ENCODE results near the gene ZBTB17. TPM values are rescaled to one million over a fixed set of nuclear protein-coding genes. Genes with fewer than 3 reads are reported as not detected.

The ZBTB17 gene
- total and polyA plus RNA-seq, 10 of the 15 experiments (the other 5 are each of a cell fraction or from before 2014, with no cell fraction given) = 0.87 to 59.4 (median 38.7) TPM

DNA sequence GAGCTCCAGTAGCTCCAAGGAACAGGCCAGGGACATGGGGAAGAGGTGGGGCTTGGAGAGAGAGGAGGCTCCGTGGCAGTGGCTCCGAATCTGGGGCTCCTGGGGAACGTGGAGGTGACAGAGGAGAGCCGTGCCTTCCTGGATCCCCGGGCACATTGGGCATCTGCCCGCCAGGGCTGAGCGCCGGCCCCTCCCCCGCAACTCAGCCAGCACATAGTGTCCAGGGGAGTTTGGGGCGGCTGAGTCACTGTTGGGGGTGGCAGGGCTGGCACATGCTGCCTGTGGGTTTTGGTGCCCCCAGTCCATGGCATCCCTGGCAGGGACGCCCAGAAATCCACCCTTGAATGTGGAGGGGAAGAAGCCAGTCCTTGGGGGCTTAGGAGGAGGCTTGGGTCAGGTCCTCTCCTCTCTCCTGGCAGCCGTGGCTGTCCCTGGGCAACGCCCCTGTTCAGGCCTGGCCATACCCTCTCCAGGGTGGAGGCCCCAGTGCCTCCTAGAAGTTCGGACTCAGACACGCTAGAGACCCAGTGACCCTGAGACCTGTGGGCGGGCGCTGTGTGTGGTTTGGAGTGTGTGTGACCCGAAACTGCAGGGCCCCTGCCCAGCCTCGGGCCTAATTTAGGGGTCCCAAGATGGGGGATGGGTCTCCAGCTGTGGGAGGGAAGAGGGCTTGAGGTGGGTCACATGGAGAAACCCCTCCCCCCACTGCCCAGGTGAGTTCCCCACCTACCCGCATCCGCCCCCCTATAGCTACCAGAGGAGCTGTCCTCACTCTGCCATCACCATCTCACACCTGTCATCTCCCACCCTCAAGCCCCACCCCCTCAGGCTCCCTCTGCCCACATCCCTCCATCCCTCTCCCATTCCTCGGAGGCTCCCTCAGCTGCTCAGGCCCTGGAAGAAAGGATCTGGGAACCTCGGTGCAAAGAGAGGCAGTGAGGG lies 40.3 kb upstream of the ZBTB17 start:
- ChIA-PET CTCF (interaction anchor here (1.3 to 6.4 kb wide), 2 partner anchors 8 to 39 kb away, joined by 3 to 36 read pairs; no protein-coding TSS in a partner anchor), SMC1A (ENCODE audit: uncharacterized antibody, unreplicated experiment) (no interaction called here), RAD21 (ENCODE audit: unreplicated experiment) (interaction anchor here (1.0 kb wide), 1 partner anchor 41 kb away, joined by 5 read pairs; no protein-coding TSS in a partner anchor), POLR2A (interaction anchor here (0.6 kb wide), 3 partner anchors 11 to 600 kb away, joined by 3 to 7 read pairs (median 5); no protein-coding TSS in a partner anchor)
- BruUV-seq (replicated peaks) = no TSS peak
- intact Hi-C loops (cut with micrococcal nuclease; ENCODE audit: unreplicated experiment) = no loop called here
- H3K4me2 ChIP-seq (ENCODE audit: control insufficient read depth, insufficient read depth) = peak overlapping the region; percentile 25; the same call in 1 of the 2 replicates
- no peaks in the 10 kb centered on the region for H4K20me1 ChIP-seq (ENCODE audit: control insufficient read depth, insufficient read depth)
- H3K79me2 ChIP-seq (ENCODE audit: control insufficient read depth, insufficient read depth, low read length) = no peaks in the 10 kb centered on the region
- no peak overlapping the region for H3K4me3 ChIP-seq
- in situ Hi-C loops (cut with MboI) = no loop called here
- FAIRE-seq (no peak), ATAC-seq (0 out of 3 replicates have a peak, but pooled peaks have one; percentile 10), DNase-seq (ENCODE audit: low read depth, low spot score) (no peak)
- no peaks in the 10 kb centered on the region for H3K36me3 ChIP-seq (ENCODE audit: control insufficient read depth in 2 of 2, insufficient read depth in 2 of 2, low read length in 1 of 2)
- H3K27ac ChIP-seq (ENCODE audit: control insufficient read depth, insufficient read depth) = no peak overlapping the region
- no peak overlapping the region for H3K9ac ChIP-seq (ENCODE audit: control insufficient read depth, insufficient read depth, low read length)
- peaks cover 33% of the 10 kb centered on the region for H3K4me1 ChIP-seq (ENCODE audit: control insufficient read depth, insufficient read depth, low read length)
- WGBS (ENCODE audit: insufficient coverage, insufficient replicate concordance, low lambda C conversion rate, missing lambda C conversion rate) = 32% methylated on average over 21 of the region's 23 CpGs
- no peaks in the 10 kb centered on the region; a peak in 1 of 4 replicates for H3K27me3 ChIP-seq (replicated peaks in 1 of 2; ENCODE audit: control insufficient read depth in 2 of 2, insufficient read depth in 2 of 2, low read length in 1 of 2)
- H2AFZ ChIP-seq (ENCODE audit: control insufficient read depth, low read depth, low read length) = no peak overlapping the region
- no peaks in the 10 kb centered on the region for H3K9me3 ChIP-seq (replicated peaks; ENCODE audit: control insufficient read depth, insufficient read depth, low read length)
- TF ChIP-seq ASH2L (IDR thresholded peaks at IDR 0.05; ENCODE audit: borderline replicate concordance, low read depth) = no peak
- no peak for TF ChIP-seq RBBP5 (conservative IDR thresholded peaks at IDR 0.05)
- TF ChIP-seq CHD1 (IDR thresholded peaks at IDR 0.05; ENCODE audit: low read depth, low read length) = no peak
- no peak for TF ChIP-seq SMARCA5 (IDR thresholded peaks at IDR 0.05)
- TF ChIP-seq, protein P1, sequence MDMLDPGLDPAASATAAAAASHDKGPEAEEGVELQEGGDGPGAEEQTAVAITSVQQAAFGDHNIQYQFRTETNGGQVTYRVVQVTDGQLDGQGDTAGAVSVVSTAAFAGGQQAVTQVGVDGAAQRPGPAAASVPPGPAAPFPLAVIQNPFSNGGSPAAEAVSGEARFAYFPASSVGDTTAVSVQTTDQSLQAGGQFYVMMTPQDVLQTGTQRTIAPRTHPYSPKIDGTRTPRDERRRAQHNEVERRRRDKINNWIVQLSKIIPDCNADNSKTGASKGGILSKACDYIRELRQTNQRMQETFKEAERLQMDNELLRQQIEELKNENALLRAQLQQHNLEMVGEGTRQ (IDR thresholded peaks at IDR 0.05; ENCODE audit: borderline replicate concordance, low read depth, low read length) = no peak
- TF ChIP-seq CBFB (IDR thresholded peaks at IDR 0.05; ENCODE audit: low read depth) = no peak
- no peak for TF ChIP-seq KDM1A (IDR thresholded peaks at IDR 0.05; ENCODE audit: borderline replicate concordance)
- TF ChIP-seq BHLHE40 (IDR thresholded peaks at IDR 0.05; ENCODE audit: borderline replicate concordance in 1 of 2, low read depth in 2 of 2, low read length in 1 of 2) = peak in 1 of 2 experiments; percentile 41; a peak in 2 of 4 replicates
- TF ChIP-seq SUZ12 (IDR thresholded peaks at IDR 0.05; ENCODE audit: unreplicated experiment) = no peak
- no peak for TF ChIP-seq KLF5 (IDR thresholded peaks at IDR 0.05; ENCODE audit: partially characterized antibody)
- no peak for TF ChIP-seq NFXL1 (IDR thresholded peaks at IDR 0.05; ENCODE audit: borderline replicate concordance)
- TF ChIP-seq PRDM15 (CRISPR knock-in tag; IDR thresholded peaks at IDR 0.05) = no peak
- no peak for TF ChIP-seq ZNF217 (IDR thresholded peaks at IDR 0.05)
- no peak for TF ChIP-seq POU2F2 (IDR thresholded peaks at IDR 0.05; ENCODE audit: borderline replicate concordance, low read depth, low read length)
- no peak for TF ChIP-seq ATF7 (IDR thresholded peaks at IDR 0.05; ENCODE audit: low read depth)
- no peak for TF ChIP-seq ETV6 (conservative IDR thresholded peaks at IDR 0.05 in 1 of 2, IDR thresholded peaks at IDR 0.05 in 1 of 2; ENCODE audit: borderline replicate concordance in 1 of 2, low read depth in 1 of 2)
- TF ChIP-seq FOXK2 (IDR thresholded peaks at IDR 0.05) = no peak
- no peak for TF ChIP-seq RELA (IDR thresholded peaks at IDR 0.05; ENCODE audit: borderline replicate concordance, partially characterized antibody)
- no peak for TF ChIP-seq SMC3 (IDR thresholded peaks at IDR 0.05; ENCODE audit: borderline replicate concordance, low read length)
